HCT116 (cell line): ENCODE measurements around the gene HHAT. TPM values are rescaled to one million over a fixed set of nuclear protein-coding genes. Genes with fewer than 3 reads are reported as not detected.
"Not testable (repeated sequence)": the region's sequence is repeated elsewhere in the genome, so short reads cannot be mapped to it uniquely, and the experiment has no call there.

Source experiments
- ATAC-seq: fragments of 200-7000 bp; cut with Tn5 transposase; 2 replicates; pipeline ENCODE4 v1.9.1; 2020; ENCODE audit warnings: mild to moderate bottlenecking, moderate library complexity
- BruUV-seq: library from RNA; stranded (reverse); fragments of 400-500 nt; replicated peaks from 2 replicates; lab custom pipeline; 2021; lab: Mats Ljungman, UMichigan
- CTCF ChIA-PET: fragments of 300-600 bp; sonication (Branson Sonifier 250); formaldehyde crosslinking; loops from one replicate; lab custom pipeline; 2021; ENCODE audit warnings: antibody characterized with exemption; lab: Charles Lee
- POLR2A ChIA-PET: fragments of 300-600, 350-600 bp; sonication (Branson Sonifier 250); formaldehyde crosslinking; loops from one replicate; lab custom pipeline; 2021; ENCODE audit warnings: antibody characterized with exemption; lab: Charles Lee
- RAD21 ChIA-PET, 2 experiments: fragments of 300-600 bp; sonication (Branson Sonifier 250); formaldehyde crosslinking; loops; one replicate each; lab custom pipeline; 2023; ENCODE audit warnings: low total read pairs in 2 of 2; ENCODE audit not compliant: uncharacterized antibody in 2 of 2, unreplicated experiment in 2 of 2, low non-redundant PET in 1 of 2; lab: Charles Lee
- DNase-seq: peaks from one replicate; pipeline ENCODE4 v3.0.0-alpha.2; 2010; ENCODE audit warnings: low read depth, low spot score
- H2AFZ ChIP-seq: fragments of 200-600 bp; shearing (Covaris generic), sonication (generic); 2 replicates; pipeline ENCODE4 v1.6.1; 2017; ENCODE audit warnings: low read depth, mixed run types, mixed read lengths, antibody characterized with exemption, low read length; ENCODE audit not compliant: poor library complexity, severe bottlenecking
- H3K27ac ChIP-seq: 2 replicates; pipeline ENCODE4 v1.5.1; 2012; ENCODE audit warnings: low read depth, low read length
- H3K27me3 ChIP-seq: fragments of 200-600 bp; sonication (generic); 2 replicates; pipeline ENCODE4 v1.6.1; 2016; ENCODE audit warnings: mixed run types, low read length, mixed read lengths; ENCODE audit not compliant: insufficient read depth
- H3K36me3 ChIP-seq, 2 experiments: fragments of 200-500 bp in 1 of 2; fragments of 200-600 bp in 1 of 2; sonication (Bioruptor generic) in 1 of 2; sonication (generic) in 1 of 2; 2 replicates each; pipeline versions ENCODE4 v1.5.1 to v1.6.1; 2014 to 2016; ENCODE audit warnings: low read length in 2 of 2, inconsistent platforms in 1 of 2, mixed read lengths in 1 of 2, mixed run types in 1 of 2; ENCODE audit not compliant: insufficient read depth in 2 of 2, control insufficient read depth in 1 of 2
- H3K4me1 ChIP-seq, 2 experiments: fragments of 200-600 bp in 1 of 2; sonication (generic) in 1 of 2; 2 replicates each; pipeline versions ENCODE4 v1.5.1 to v1.6.1; 2012 to 2017; ENCODE audit warnings: low read length in 2 of 2, inconsistent platforms in 1 of 2, mild to moderate bottlenecking in 1 of 2, mixed read lengths in 1 of 2, mixed run types in 1 of 2, moderate library complexity in 1 of 2; ENCODE audit not compliant: insufficient read depth in 2 of 2, control insufficient read depth in 1 of 2
- H3K4me2 ChIP-seq: fragments of 200-600 bp; sonication (generic); 2 replicates; pipeline ENCODE4 v1.6.1; 2017; ENCODE audit warnings: mixed run types, low read length, mixed read lengths
- H3K4me3 ChIP-seq, 2 experiments: fragments of 200-600 bp in 1 of 2; sonication (generic) in 1 of 2; replicated peaks in 1 of 2; 2 replicates each; pipeline ENCODE4 v1.5.1; 2011 to 2016; ENCODE audit warnings: low read length in 2 of 2, control low read depth in 1 of 2, low read depth in 1 of 2, mild to moderate bottlenecking in 1 of 2, mixed read lengths in 1 of 2, mixed run types in 1 of 2
- H3K79me2 ChIP-seq: fragments of 200-600 bp; sonication (generic); 2 replicates; pipeline ENCODE4 v1.6.1; 2017; ENCODE audit warnings: mild to moderate bottlenecking, mixed run types, low read length, moderate library complexity, mixed read lengths; ENCODE audit not compliant: insufficient read depth
- H3K9ac ChIP-seq: fragments of 200-600 bp; sonication (generic); 2 replicates; pipeline ENCODE4 v1.6.1; 2016; ENCODE audit warnings: low read length, mixed read lengths
- H3K9me2 ChIP-seq: fragments of 200-600 bp; sonication (generic), shearing (Covaris generic); 2 replicates; pipeline ENCODE4 v1.6.1; 2017; ENCODE audit warnings: mixed run types, mild to moderate bottlenecking, moderate library complexity; ENCODE audit not compliant: insufficient read depth
- H3K9me3 ChIP-seq, 2 experiments: fragments of 200-500 bp in 1 of 2; fragments of 200-600 bp in 1 of 2; sonication (Bioruptor generic) in 1 of 2; sonication (generic) in 1 of 2; 2 replicates each; pipeline ENCODE4 v1.6.1; 2014 to 2017; ENCODE audit warnings: low read length in 2 of 2, mixed read lengths in 2 of 2, inconsistent platforms in 1 of 2, low read depth in 1 of 2, mild to moderate bottlenecking in 1 of 2, mixed run types in 1 of 2, moderate library complexity in 1 of 2; ENCODE audit not compliant: control insufficient read depth in 1 of 2, insufficient read depth in 1 of 2
- H4K20me1 ChIP-seq: fragments of 200-600 bp; sonication (generic), shearing (Covaris generic); 2 replicates; pipeline ENCODE4 v1.6.1; 2017; ENCODE audit warnings: mixed run types, mild to moderate bottlenecking, moderate library complexity; ENCODE audit not compliant: insufficient read depth
- CEBPB ChIP-seq: IDR thresholded peaks from 2 replicates; pipeline ENCODE4 v1.6.1; 2012; ENCODE audit warnings: low read depth
- EGR1 ChIP-seq: IDR thresholded peaks from 2 replicates; pipeline ENCODE4 v1.6.1; 2012; ENCODE audit warnings: low read depth
- FOSL1 ChIP-seq: IDR thresholded peaks from 2 replicates; pipeline ENCODE4 v1.6.1; 2012; ENCODE audit warnings: low read depth
- JUND ChIP-seq: IDR thresholded peaks from 2 replicates; pipeline ENCODE4 v1.6.1; 2012
- POLR2A ChIP-seq: IDR thresholded peaks from 2 replicates; pipeline ENCODE4 v1.7.0; 2011; ENCODE audit warnings: borderline replicate concordance; ENCODE audit not compliant: insufficient read depth, insufficient read length; ENCODE audit errors: extremely low read depth
- POLR2AphosphoS5 ChIP-seq: IDR thresholded peaks from 2 replicates; pipeline ENCODE4 v1.6.1; 2011; ENCODE audit warnings: mild to moderate bottlenecking, low read depth, low read length, moderate library complexity
- RAD21 ChIP-seq: IDR thresholded peaks from 2 replicates; pipeline ENCODE4 v1.6.1; 2012; ENCODE audit warnings: low read depth, mild to moderate bottlenecking
- SRF ChIP-seq: IDR thresholded peaks from 2 replicates; pipeline ENCODE4 v1.6.1; 2012; ENCODE audit warnings: low read depth
- YY1 ChIP-seq: IDR thresholded peaks from 2 replicates; pipeline ENCODE4 v1.6.1; 2011; ENCODE audit warnings: low read length, low read depth, moderate library complexity, mild to moderate bottlenecking; ENCODE audit not compliant: insufficient replicate concordance; ENCODE audit errors: extremely low read depth
- ZFX ChIP-seq: fragments of 450-650 bp; IDR thresholded peaks from 2 replicates; pipeline ENCODE4 v1.6.1; 2017
- ZNF274 ChIP-seq: fragments of 200-500 bp; sonication (Bioruptor generic); IDR thresholded peaks from 2 replicates; pipeline ENCODE4 v1.6.1; 2014; ENCODE audit warnings: mild to moderate bottlenecking, low read depth, low read length, inconsistent platforms
- intact Hi-C: fragments of 100-400 bp; cut with micrococcal nuclease; formaldehyde crosslinking; loops from 2 replicates; pipeline ENCODE4 v1.10.0; 2022
- total RNA-seq: library from RNA; stranded (reverse); gene quantifications from one replicate; pipeline ENCODE4 v1.2.1, GENCODE V29; 2021; ENCODE audit not compliant: unreplicated experiment
- TF ChIP-seq, protein P1 (sequence below): IDR thresholded peaks from 2 replicates; pipeline ENCODE4 v1.6.1; 2012

HHAT gene
- total RNA-seq, 1 experiment from 2014 or later = 2.7 TPM

DNA sequence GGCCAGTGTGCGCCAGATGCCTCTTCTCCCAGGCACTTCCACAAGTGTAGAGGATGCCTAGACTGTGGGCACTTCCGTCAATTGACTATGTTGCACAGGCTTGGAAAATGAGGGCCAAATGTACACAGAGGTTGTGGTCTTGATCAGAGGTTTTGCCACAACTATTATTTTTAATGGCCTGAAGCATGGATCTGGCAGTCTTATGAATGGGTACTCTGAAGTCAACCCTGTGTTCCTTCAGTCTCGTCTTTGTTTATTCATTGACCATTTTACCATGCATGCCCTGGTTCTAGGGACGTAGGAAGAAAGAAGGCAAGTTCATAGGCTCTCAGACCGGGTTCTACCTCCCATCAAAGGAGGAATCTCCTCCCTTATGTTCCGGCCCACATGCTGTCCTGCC, 329.1 kb downstream of the HHAT start:
- no peak for DNase-seq
- Histone ChIP-seq H3K4me2 (no peak overlapping the region), H3K4me1 (no peaks in the 10 kb centered on the region), H3K9me3 (no peaks in the 10 kb centered on the region; a peak in 1 of 4 replicates), H3K27ac (no peak overlapping the region), H2AFZ (no peak overlapping the region), H4K20me1 (no peaks in the 10 kb centered on the region), H3K27me3 (0 out of 2 replicates have a peak, but pooled peaks cover 4% of the 10 kb centered on the region), H3K36me3 (no peaks in the 10 kb centered on the region), H3K79me2 (no peaks in the 10 kb centered on the region), H3K9me2 (no peaks in the 10 kb centered on the region), H3K4me3 (no peak overlapping the region), H3K9ac (no peak overlapping the region)
- TF ChIP-seq CEBPB (no peak), POLR2A (no peak), POLR2AphosphoS5 (no peak), FOSL1 (no peak), YY1 (no peak), SRF (no peak), EGR1 (no peak), ZFX (no peak), ZNF274 (no peak), JUND (no peak), RAD21 (no peak)
- TF ChIP-seq, protein P1, sequence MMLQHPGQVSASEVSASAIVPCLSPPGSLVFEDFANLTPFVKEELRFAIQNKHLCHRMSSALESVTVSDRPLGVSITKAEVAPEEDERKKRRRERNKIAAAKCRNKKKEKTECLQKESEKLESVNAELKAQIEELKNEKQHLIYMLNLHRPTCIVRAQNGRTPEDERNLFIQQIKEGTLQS = no peak
- POLR2A ChIA-PET = no interaction called here
- no TSS peak for BruUV-seq
- CTCF ChIA-PET = no interaction called here
- intact Hi-C loops = no loop called here
- RAD21 ChIA-PET = no interaction called here
- ATAC-seq = no peak

DNA sequence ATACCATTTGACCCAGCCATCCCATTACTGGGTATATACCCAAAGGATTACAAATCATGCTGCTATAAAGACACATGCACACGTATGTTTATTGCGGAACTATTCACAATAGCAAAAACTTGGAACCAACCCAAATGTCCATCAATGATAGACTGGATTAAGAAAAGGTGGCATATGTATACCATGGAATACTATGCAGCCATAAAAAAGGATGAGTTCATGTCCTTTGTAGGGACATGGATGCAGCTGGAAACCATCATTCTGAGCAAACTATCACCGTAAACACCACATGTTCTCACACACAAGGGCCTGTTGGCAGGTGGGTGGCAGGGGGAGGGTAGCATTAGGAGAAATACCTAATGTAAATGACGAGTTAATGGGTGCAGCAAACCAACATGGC, 332.8 kb downstream of the HHAT start:
- H3K36me3 ChIP-seq, H3K9me2 ChIP-seq, BruUV-seq, H4K20me1 ChIP-seq, ATAC-seq, H3K79me2 ChIP-seq, DNase-seq, H3K4me3 ChIP-seq, intact Hi-C loops, H3K4me2 ChIP-seq, POLR2A ChIA-PET, CTCF ChIA-PET, RAD21 ChIA-PET, H3K27me3 ChIP-seq, H3K9ac ChIP-seq, H3K4me1 ChIP-seq, H2AFZ ChIP-seq, H3K27ac ChIP-seq, H3K9me3 ChIP-seq: not testable (repeated sequence)
